MCF 10A (cell line): ENCODE results near the gene NTRK2. TPM values are rescaled to one million over a fixed set of nuclear protein-coding genes. Genes with fewer than 3 reads are reported as not detected.

Experiments used
- BruUV-seq: library from RNA; stranded (reverse); fragments of 400-500 nt; replicated peaks from 2 replicates; lab custom pipeline; 2021; lab: Mats Ljungman, UMichigan
- CTCF ChIA-PET: fragments of 300-600 bp; sonication (Branson Sonifier 250); formaldehyde crosslinking; extraction: SDS; loops from one replicate; lab custom pipeline; 2021; ENCODE audit warnings: antibody characterized with exemption, inconsistent platforms; lab: Yijun Ruan, JAX
- POLR2A ChIA-PET: fragments of 300-600, 350-650 bp; sonication (Branson Sonifier 250); formaldehyde crosslinking; extraction: SDS; loops from one replicate; lab custom pipeline; 2020; ENCODE audit warnings: antibody characterized with exemption, inconsistent platforms; lab: Yijun Ruan, JAX
- DNase-seq: peaks from one replicate; pipeline ENCODE4 v3.0.0-alpha.2; 2018; ENCODE audit not compliant: unreplicated experiment
- H3K27ac Mint-ChIP-seq: one replicate; pipeline ENCODE4 v1.8.0; 2022; ENCODE audit warnings: mild to moderate bottlenecking, low read depth, mixed read lengths; ENCODE audit not compliant: unreplicated experiment
- H3K27me3 Mint-ChIP-seq: one replicate; pipeline ENCODE4 v1.8.0; 2022; ENCODE audit warnings: mixed read lengths; ENCODE audit not compliant: insufficient read depth, unreplicated experiment
- H3K36me3 Mint-ChIP-seq: one replicate; pipeline ENCODE4 v1.8.0; 2022; ENCODE audit warnings: mild to moderate bottlenecking, moderate library complexity, mixed read lengths; ENCODE audit not compliant: insufficient read depth, unreplicated experiment
- H3K4me1 Mint-ChIP-seq: one replicate; pipeline ENCODE4 v1.8.0; 2022; ENCODE audit warnings: mixed read lengths; ENCODE audit not compliant: insufficient read depth, unreplicated experiment
- H3K4me3 Mint-ChIP-seq: one replicate; pipeline ENCODE4 v1.8.0; 2022; ENCODE audit warnings: mild to moderate bottlenecking, moderate library complexity, mixed read lengths; ENCODE audit not compliant: unreplicated experiment
- H3K9me3 Mint-ChIP-seq: one replicate; pipeline ENCODE4 v1.8.0; 2022; ENCODE audit warnings: mixed read lengths; ENCODE audit not compliant: unreplicated experiment
- CTCF ChIP-seq: fragments of 200-600 bp; IDR thresholded peaks from one replicate; pipeline ENCODE4 v1.8.0; 2022; ENCODE audit warnings: antibody characterized with exemption, mild to moderate bottlenecking; ENCODE audit not compliant: unreplicated experiment
- intact Hi-C: fragments of 100-400 bp; cut with micrococcal nuclease; formaldehyde crosslinking; loops from 2 replicates; pipeline ENCODE4 v1.14.1; 2022
- total RNA-seq: library from RNA; stranded (reverse); gene quantifications from 2 replicates; pipeline ENCODE4 v1.2.3, GENCODE V29; 2022

Gene NTRK2
- total RNA-seq, 1 experiment from 2014 or later: not detected

- no peak overlapping the region for H3K27ac Mint-ChIP-seq
- ChIA-PET POLR2A (interaction anchor here (0.6 kb wide), 1 partner anchor 165 kb away, joined by 4 read pairs; no protein-coding TSS in a partner anchor), CTCF (interaction anchor here (0.7 kb wide), 1 partner anchor 33 kb away, joined by 3 read pairs; no protein-coding TSS in a partner anchor)
- no peaks in the 10 kb centered on the region for H3K36me3 Mint-ChIP-seq
- BruUV-seq: no TSS peak
- H3K9me3 Mint-ChIP-seq: no peaks in the 10 kb centered on the region
- intact Hi-C loops: no loop called here
- no peaks in the 10 kb centered on the region for H3K27me3 Mint-ChIP-seq
- TF ChIP-seq CTCF: no peak
- no peak overlapping the region for H3K4me3 Mint-ChIP-seq
- DNase-seq: no peak
- H3K4me1 Mint-ChIP-seq: no peaks in the 10 kb centered on the region
These were observed 205.1 kb downstream of the NTRK2 start for GRCh38 chr9:84874596-84874995.

GRCh38 chr9:84875193-84875592, 205.7 kb downstream of the NTRK2 start:
- H3K4me1 Mint-ChIP-seq: no peaks in the 10 kb centered on the region
- POLR2A ChIA-PET: no interaction called here
- H3K9me3 Mint-ChIP-seq: no peaks in the 10 kb centered on the region
- TF ChIP-seq CTCF: no peak
- no peaks in the 10 kb centered on the region for H3K36me3 Mint-ChIP-seq
- intact Hi-C loops: no loop called here
- CTCF ChIA-PET: interaction anchor here (0.8 kb wide), 1 partner anchor 240 kb away, joined by 3 read pairs; no protein-coding TSS in a partner anchor
- no peak overlapping the region for H3K4me3 Mint-ChIP-seq
- no peak for DNase-seq
- no peaks in the 10 kb centered on the region for H3K27me3 Mint-ChIP-seq
- no peak overlapping the region for H3K27ac Mint-ChIP-seq
- BruUV-seq: no TSS peak

- no peaks in the 10 kb centered on the region for H3K4me1 Mint-ChIP-seq
- no TSS peak for BruUV-seq
- H3K4me3 Mint-ChIP-seq: no peak overlapping the region
- ChIA-PET POLR2A (no interaction called here), CTCF (no interaction called here)
- no peak for TF ChIP-seq CTCF
- intact Hi-C loops: no loop called here
- H3K27me3 Mint-ChIP-seq: no peaks in the 10 kb centered on the region
- no peaks in the 10 kb centered on the region for H3K9me3 Mint-ChIP-seq
- DNase-seq: no peak
- no peak overlapping the region for H3K27ac Mint-ChIP-seq
- no peaks in the 10 kb centered on the region for H3K36me3 Mint-ChIP-seq
These were observed 210.1 kb downstream of the NTRK2 start for GRCh38 chr9:84879631-84880030.

- Mint-ChIP-seq H3K4me1 (no peaks in the 10 kb centered on the region), H3K36me3 (no peaks in the 10 kb centered on the region), H3K27ac (no peak overlapping the region), H3K9me3 (no peaks in the 10 kb centered on the region), H3K27me3 (no peaks in the 10 kb centered on the region), H3K4me3 (no peak overlapping the region)
- no peak for TF ChIP-seq CTCF
- BruUV-seq: no TSS peak
- intact Hi-C loops: no loop called here
- CTCF ChIA-PET: no interaction called here
- POLR2A ChIA-PET: no interaction called here
- no peak for DNase-seq
These were observed 211.3 kb downstream of the NTRK2 start for GRCh38 chr9:84880835-84881234.
